B cell (primary cell): Measurements from ENCODE around the gene HEXD.

Experiments used
- CTCF ChIP-seq: fragments of 200-600 bp; IDR thresholded peaks from one replicate; pipeline ENCODE4 v1.8.0; 2022; ENCODE audit warnings: antibody characterized with exemption, mild to moderate bottlenecking
- EZH2 ChIP-seq: IDR thresholded peaks from 2 replicates; pipeline ENCODE4 v1.6.1; 2012; ENCODE audit warnings: borderline replicate concordance, low read depth, mild to moderate bottlenecking, moderate library complexity, low read length; ENCODE audit not compliant: insufficient read depth, poor library complexity, severe bottlenecking

- no peak for TF ChIP-seq EZH2
- TF ChIP-seq CTCF = no peak
Observed at GRCh38 chr17:82445542-82445941, 27.4 kb downstream of the HEXD start.
